Activated naive CD4-positive, alpha-beta T cell treated with anti-CD3 and anti-CD28 coated beads for 36 hours (primary cell): Measurements from ENCODE around the gene ANKFN1. TPM values are rescaled to one million over a fixed set of nuclear protein-coding genes. Genes with fewer than 3 reads are reported as not detected.

ENCODE experiments used
- CTCF ChIA-PET: fragments of 350-600 bp; sonication (Branson Sonifier 250); formaldehyde crosslinking; loops from one replicate; lab custom pipeline; 2021; ENCODE audit warnings: antibody characterized with exemption; lab: Charles Lee
- DNase-seq: peaks from one replicate; pipeline ENCODE4 v3.0.0-alpha.2; 2020
- H3K27ac Mint-ChIP-seq: one replicate; pipeline ENCODE4 v1.8.0; 2021; ENCODE audit warnings: mild to moderate bottlenecking, mixed read lengths
- H3K27me3 Mint-ChIP-seq: one replicate; pipeline ENCODE4 v1.8.0; 2021; ENCODE audit warnings: low read depth, mixed read lengths
- H3K36me3 Mint-ChIP-seq: one replicate; pipeline ENCODE4 v1.8.0; 2021; ENCODE audit warnings: low read depth, mixed read lengths
- H3K4me1 Mint-ChIP-seq: one replicate; pipeline ENCODE4 v1.8.0; 2021; ENCODE audit warnings: low read depth, mixed read lengths
- H3K4me3 Mint-ChIP-seq: one replicate; pipeline ENCODE4 v1.8.0; 2021; ENCODE audit warnings: mild to moderate bottlenecking, moderate library complexity, mixed read lengths
- H3K9me3 Mint-ChIP-seq: one replicate; pipeline ENCODE4 v1.8.0; 2021; ENCODE audit warnings: mixed read lengths
- intact Hi-C: fragments of 100-400 bp; cut with micrococcal nuclease; formaldehyde crosslinking; loops from one replicate; pipeline ENCODE4 v1.15.1; 2023
- total RNA-seq, 2 experiments: library from RNA; stranded (reverse); gene quantifications; one replicate each; pipeline ENCODE4 v1.2.3, GENCODE V29; 2021

The ANKFN1 gene, protein sequence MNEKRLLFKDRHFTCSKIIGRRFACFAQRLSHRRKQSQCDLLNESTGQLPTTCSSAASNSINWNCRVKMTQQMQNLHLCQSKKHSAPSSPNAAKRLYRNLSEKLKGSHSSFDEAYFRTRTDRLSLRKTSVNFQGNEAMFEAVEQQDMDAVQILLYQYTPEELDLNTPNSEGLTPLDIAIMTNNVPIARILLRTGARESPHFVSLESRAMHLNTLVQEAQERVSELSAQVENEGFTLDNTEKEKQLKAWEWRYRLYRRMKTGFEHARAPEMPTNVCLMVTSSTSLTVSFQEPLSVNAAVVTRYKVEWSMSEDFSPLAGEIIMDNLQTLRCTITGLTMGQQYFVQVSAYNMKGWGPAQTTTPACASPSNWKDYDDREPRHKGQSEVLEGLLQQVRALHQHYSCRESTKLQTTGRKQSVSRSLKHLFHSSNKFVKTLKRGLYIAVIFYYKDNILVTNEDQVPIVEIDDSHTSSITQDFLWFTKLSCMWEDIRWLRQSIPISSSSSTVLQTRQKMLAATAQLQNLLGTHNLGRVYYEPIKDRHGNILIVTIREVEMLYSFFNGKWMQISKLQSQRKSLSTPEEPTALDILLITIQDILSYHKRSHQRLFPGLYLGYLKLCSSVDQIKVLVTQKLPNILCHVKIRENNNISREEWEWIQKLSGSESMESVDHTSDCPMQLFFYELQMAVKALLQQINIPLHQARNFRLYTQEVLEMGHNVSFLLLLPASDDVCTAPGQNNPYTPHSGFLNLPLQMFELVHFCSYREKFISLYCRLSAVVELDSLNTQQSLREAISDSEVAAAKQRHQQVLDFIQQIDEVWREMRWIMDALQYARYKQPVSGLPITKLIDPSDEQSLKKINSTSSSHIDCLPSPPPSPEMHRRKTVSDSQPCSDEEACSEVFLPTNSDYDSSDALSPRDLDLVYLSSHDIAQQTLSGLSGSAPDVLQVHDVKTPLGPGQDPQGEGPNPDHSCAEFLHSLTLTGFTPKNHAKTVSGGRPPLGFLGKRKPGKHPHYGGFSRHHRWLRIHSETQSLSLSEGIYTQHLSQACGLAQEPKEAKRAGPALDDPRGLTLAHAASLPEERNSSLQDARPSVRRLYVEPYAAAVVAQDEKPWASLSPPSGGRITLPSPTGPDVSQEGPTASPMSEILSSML
- total RNA-seq: not detected

DNA sequence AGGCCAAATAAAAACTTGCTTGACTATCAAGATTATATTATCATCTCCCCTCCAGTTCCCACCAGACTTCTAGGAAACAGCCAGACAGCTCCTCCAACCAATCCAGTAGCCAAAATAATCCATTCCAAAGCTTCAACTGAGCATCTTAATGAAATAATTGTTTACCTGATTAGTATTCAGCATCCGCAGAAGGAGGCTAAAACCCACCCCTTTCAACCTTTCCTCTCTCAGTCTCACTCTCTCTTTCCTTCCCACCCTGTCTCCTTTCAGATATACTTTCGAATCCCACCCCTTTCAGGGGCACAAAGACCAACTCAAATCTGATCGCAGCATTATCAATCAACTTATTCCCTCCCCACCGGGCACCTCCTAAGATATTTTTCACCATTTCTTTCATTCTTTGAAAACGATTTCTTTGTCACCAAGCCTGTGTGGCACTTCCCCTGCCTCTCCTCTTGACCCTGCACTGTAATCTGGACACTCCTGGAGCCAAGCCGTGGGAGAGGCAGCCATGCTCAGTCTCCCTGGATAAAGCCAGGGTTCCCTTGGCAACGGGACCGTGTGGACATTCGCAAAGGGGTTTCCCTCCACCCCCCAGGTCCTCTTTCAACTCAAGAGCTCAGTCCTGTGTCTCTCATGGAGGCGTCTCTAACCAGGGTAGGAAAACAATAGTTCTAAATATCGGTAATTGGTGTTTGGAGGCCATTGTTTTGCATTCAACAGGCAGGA lies at the start of gene ANKFN1:
Gene ANKFN1, plus strand, starts transcription at position 602 of the 729 bp plus-strand sequence. CDS start 59,193 bp downstream, outside the sequence.
- Mint-ChIP-seq H3K27me3 (peaks cover 5% of the 10 kb centered on the region), H3K9me3 (no peaks in the 10 kb centered on the region), H3K36me3 (no peaks in the 10 kb centered on the region), H3K27ac (no peak within 1 kb of the TSS), H3K4me1 (no peaks in the 10 kb centered on the region), H3K4me3 (no peak within 1 kb of the TSS)
- DNase-seq: no peak
- intact Hi-C loops: no loop called here
- CTCF ChIA-PET: no interaction called here

DNA sequence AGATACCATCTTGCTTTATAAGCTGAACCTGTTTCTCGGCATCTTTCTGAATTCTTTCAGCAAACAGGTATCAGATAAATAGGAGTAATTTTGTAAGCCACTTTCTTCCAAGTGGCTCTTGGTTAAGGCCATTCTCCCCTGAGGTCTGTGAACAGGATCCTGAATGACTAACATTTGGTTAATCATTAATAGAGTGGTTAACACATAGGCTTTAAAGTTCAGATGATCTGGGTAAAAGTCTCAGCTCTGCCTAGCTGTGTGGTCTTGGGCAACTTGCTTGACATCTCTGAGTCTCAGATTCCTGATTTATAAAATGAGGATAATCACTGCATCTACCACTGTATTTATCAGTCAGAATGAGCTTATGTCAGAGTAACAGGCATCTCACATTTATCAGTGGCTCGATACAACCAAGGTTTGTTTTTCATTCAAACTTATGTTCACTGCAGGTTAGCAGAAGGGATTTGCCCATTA lies 44.4 kb upstream of the ANKFN1 start:
- intact Hi-C loops: no loop called here
- Mint-ChIP-seq H3K9me3 (no peaks in the 10 kb centered on the region), H3K27me3 (peaks cover 17% of the 10 kb centered on the region), H3K36me3 (no peaks in the 10 kb centered on the region), H3K4me3 (no peak overlapping the region), H3K4me1 (no peaks in the 10 kb centered on the region), H3K27ac (no peak overlapping the region)
- no peak for DNase-seq
- CTCF ChIA-PET: no interaction called here

DNA sequence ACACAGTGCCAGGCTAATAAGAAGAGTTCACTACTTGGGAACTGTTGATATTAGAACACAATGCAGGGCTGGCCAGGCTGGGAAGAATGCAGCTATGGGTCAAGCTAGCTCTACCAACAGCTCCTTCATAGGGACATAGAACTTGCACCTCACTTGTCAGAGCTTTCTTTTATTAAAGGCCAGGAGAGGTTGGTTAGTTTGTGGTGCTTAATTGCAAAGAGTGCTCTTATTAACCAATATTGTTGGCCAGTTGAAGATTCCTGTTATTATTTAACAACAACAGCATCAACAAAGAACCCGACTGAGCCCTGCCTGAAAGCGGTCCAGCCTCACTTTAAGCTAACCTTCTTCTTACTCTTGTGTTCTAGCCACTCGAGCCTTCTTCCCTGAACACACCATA lies 43.4 kb upstream of the ANKFN1 start:
- no peaks in the 10 kb centered on the region for H3K9me3 Mint-ChIP-seq
- CTCF ChIA-PET: no interaction called here
- H3K4me3 Mint-ChIP-seq: no peak overlapping the region
- intact Hi-C loops: no loop called here
- no peaks in the 10 kb centered on the region for H3K36me3 Mint-ChIP-seq
- H3K27ac Mint-ChIP-seq: no peak overlapping the region
- H3K4me1 Mint-ChIP-seq: no peaks in the 10 kb centered on the region
- H3K27me3 Mint-ChIP-seq: peaks cover 18% of the 10 kb centered on the region
- no peak for DNase-seq

DNA sequence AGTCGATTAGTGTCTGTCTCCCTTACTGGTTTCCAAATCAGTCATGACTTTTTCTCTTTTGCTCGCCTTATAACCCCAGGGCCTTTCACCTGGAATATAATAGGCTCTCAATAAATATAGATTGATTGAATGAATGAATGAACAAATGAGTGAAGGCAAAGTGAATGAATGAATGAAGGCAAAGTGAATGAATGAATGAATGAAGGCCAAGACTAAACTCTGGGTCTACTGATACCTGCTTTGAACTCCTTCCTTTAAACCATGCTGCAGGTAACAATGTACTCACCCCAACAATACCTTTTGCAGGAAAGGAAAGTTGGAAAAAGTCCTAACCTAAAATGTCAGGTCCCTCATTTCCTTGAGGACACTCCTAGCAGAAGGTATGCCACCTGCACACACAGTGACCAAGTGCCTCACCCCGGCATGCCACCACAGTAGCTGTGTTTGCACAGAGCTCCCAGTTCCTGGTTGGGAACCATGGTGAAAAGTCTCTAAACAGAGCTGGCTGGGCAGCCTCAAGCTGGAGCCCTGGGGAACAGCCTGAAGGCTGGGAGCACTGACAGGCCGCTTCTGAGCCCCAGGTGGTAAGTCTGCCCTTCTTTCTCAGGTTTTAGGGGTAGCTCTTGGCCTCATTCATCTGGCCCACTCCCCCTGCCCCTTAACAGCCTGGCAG lies 42.7 kb upstream of the ANKFN1 start:
- Mint-ChIP-seq H3K4me1 (no peaks in the 10 kb centered on the region), H3K9me3 (no peaks in the 10 kb centered on the region), H3K27ac (no peak overlapping the region), H3K36me3 (no peaks in the 10 kb centered on the region), H3K27me3 (peaks cover 16% of the 10 kb centered on the region), H3K4me3 (no peak overlapping the region)
- intact Hi-C loops: no loop called here
- CTCF ChIA-PET: no interaction called here
- no peak for DNase-seq

DNA sequence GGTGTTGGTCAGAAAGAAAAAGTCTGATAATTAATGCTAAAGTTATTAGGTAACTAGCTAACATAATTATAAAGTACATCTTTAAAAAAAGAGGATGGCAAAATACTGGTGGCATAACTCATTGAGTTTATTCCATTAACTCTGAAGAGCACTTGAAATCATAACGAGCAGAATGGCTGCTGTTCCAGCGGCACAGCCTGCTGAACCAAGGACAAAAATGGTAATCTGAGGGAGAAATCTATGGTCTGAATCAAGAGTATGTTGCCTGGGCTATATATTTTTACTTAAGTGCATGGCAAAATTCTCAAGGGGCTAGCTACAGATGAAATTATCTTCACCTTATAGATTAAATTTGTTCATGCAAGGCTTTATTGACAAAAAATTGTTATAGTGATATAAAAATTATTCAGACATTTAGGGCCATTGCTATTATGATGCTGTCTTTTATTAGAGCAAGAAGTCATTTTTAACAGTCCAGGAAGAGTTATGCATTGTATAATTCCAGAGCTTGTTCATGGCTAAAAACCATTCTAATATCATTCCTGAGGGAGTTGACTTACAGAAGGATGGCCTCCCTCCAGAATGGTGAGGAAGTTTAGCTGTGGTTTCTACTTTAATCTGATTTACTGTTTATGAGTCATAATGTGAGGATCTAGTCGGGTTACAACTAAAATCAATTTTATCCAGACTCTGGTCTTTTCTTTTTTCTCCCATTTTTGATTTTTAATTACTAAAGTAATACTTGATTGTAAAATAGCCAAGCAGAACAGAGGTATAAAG lies 41.4 kb upstream of the ANKFN1 start:
- Mint-ChIP-seq H3K9me3 (peaks cover 3% of the 10 kb centered on the region), H3K4me1 (no peaks in the 10 kb centered on the region), H3K36me3 (no peaks in the 10 kb centered on the region), H3K4me3 (no peak overlapping the region), H3K27ac (no peak overlapping the region), H3K27me3 (peaks cover 11% of the 10 kb centered on the region)
- intact Hi-C loops: no loop called here
- CTCF ChIA-PET: interaction anchor here (1.3 kb wide), 1 partner anchor 10 kb away, joined by 3 read pairs; no protein-coding TSS in a partner anchor
- DNase-seq: no peak

DNA sequence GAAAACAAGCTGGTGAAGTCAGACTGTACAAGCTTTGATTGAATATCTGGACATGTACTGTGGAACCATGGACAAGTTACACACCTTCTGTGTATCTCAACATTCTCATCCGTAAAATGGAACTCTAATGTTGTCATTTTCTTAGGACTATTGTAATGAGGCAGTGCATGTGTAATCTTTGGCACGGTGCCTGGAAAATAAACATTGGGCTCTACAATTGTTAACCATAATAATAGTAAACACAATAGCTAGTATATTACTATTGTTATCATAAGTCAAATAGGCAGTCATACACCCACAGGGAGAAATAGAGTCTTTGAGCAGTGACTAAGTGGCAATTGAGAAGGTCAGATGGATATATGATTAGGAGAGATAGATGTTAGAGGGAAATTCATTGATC lies 39.8 kb upstream of the ANKFN1 start:
- Mint-ChIP-seq H3K9me3 (peaks cover 3% of the 10 kb centered on the region), H3K4me1 (no peaks in the 10 kb centered on the region), H3K36me3 (no peaks in the 10 kb centered on the region), H3K4me3 (no peak overlapping the region), H3K27me3 (peaks cover 11% of the 10 kb centered on the region), H3K27ac (no peak overlapping the region)
- intact Hi-C loops: no loop called here
- no peak for DNase-seq
- CTCF ChIA-PET: interaction anchor here (0.7 kb wide), 1 partner anchor 205 kb away, joined by 3 read pairs; no protein-coding TSS in a partner anchor

DNA sequence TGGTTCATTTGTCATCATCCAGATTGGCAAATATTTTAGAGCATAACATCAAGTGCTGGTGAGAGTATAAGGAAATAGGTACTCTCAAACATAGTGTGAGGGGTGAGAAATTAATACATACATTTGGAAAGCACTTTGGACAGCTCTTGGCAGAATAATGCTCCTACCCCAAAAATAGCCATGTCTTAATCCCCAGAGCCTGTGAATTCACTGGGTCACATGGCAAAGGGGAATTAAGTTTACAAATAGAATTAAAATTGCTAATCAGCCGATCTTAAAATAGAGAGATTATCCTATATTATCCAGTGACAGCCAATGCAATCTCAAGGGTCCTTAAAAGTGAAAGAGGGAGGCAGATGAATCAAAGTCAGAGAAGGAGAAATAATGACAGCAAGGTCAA lies 38.8 kb upstream of the ANKFN1 start:
- intact Hi-C loops: no loop called here
- Mint-ChIP-seq H3K27me3 (peaks cover 11% of the 10 kb centered on the region), H3K27ac (no peak overlapping the region), H3K4me1 (no peaks in the 10 kb centered on the region), H3K9me3 (peaks cover 3% of the 10 kb centered on the region), H3K4me3 (no peak overlapping the region), H3K36me3 (no peaks in the 10 kb centered on the region)
- CTCF ChIA-PET: no interaction called here
- DNase-seq: no peak

DNA sequence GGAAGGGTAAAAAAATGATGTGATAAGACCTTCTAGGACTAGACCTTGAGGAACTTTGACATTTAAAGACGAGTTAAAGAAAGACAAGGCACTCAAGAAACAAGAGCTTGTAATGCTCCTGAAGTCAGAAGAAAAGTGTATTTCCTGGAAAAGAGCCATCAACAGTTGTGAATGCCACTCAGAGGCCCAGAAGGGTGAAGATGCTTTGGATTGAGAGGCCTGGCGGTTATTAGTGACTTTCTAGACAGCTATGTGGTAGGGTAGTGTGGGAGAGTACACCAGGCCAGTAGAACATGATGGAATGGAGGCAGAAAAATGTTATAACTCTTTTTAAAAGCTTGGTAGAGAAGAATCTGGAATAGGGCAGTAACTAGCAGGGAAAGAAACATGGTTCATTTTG lies 34.1 kb upstream of the ANKFN1 start:
- Mint-ChIP-seq H3K36me3 (no peaks in the 10 kb centered on the region), H3K4me3 (no peak overlapping the region), H3K9me3 (peaks cover 3% of the 10 kb centered on the region), H3K27ac (no peak overlapping the region), H3K4me1 (no peaks in the 10 kb centered on the region), H3K27me3 (no peaks in the 10 kb centered on the region)
- DNase-seq: no peak
- intact Hi-C loops: no loop called here
- CTCF ChIA-PET: no interaction called here

DNA sequence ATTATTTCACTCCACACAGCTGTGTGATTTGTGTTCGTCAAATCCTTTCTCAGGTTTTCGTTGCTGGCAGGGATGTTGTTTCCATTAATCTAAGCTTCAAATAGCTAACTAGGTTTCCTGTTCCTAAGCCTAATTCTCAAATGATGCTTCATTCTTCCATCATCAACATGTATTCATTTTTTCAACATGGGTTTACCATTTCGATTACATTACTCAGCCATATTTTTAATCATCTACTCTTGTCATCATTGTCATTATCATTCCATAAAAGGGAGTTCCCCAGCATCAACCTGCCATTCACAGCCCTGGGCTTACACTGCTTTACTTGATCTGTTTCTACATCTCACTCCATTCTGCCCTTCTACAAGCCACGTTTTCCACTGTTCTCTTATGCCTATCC lies 33.3 kb upstream of the ANKFN1 start:
- CTCF ChIA-PET: no interaction called here
- H3K9me3 Mint-ChIP-seq: peaks cover 3% of the 10 kb centered on the region
- H3K4me3 Mint-ChIP-seq: no peak overlapping the region
- intact Hi-C loops: loop anchor here (5.0 kb wide), 1 partner anchor 123 kb away; no protein-coding TSS in a partner anchor
- H3K27me3 Mint-ChIP-seq: no peaks in the 10 kb centered on the region
- no peak overlapping the region for H3K27ac Mint-ChIP-seq
- no peak for DNase-seq
- H3K36me3 Mint-ChIP-seq: no peaks in the 10 kb centered on the region
- H3K4me1 Mint-ChIP-seq: no peaks in the 10 kb centered on the region

DNA sequence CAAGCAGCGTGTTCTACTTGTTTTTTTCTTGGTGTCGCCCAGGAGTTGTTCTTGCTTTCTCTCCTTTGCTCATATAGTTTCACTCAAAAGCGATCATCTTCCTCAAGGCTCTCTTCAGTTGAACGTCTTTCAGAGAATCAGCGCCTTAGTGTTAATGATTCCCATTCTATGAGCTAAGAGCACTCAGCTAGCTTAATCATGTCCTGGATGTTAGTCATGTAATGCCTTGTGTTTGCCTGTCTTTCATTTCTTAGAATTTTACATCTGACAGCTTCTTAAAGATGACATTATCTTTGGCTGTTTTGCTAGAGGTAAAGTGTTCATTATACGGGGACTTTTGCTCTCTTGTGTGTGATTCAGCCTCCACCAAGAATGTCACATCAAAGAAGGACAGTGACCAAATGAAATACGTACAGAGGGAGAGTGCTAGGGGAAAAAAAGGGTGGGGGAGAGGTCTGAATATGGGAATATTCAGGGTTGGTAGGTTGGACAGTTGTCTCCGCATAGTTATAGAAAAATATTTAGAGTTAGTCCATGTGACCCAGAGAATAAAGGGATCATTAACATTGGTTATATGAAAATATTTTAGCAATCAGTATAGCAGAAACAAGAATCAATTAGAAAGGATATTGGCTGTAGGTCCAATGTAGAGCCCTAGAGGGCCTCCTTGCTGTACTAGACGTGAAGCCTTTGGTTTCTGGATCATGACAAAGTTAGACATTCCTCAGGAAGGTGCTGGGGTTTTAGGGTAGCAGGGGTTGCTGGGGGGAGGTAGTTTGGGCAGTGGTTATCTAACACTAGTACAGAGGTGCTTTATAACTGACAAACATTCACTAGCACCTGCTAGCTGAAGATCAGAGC lies 31.9 kb upstream of the ANKFN1 start:
- CTCF ChIA-PET: interaction anchor here (1.6 kb wide), 1 partner anchor 10 kb away, joined by 3 read pairs; no protein-coding TSS in a partner anchor
- DNase-seq: no peak
- intact Hi-C loops: loop anchor here (1.0 to 5.0 kb wide), 2 partner anchors 124 to 198 kb away; no protein-coding TSS in a partner anchor
- Mint-ChIP-seq H3K4me3 (no peak overlapping the region), H3K9me3 (peaks cover 3% of the 10 kb centered on the region), H3K27ac (no peak overlapping the region), H3K36me3 (no peaks in the 10 kb centered on the region), H3K27me3 (peaks cover 3% of the 10 kb centered on the region), H3K4me1 (no peaks in the 10 kb centered on the region)
